Activated CD8-positive, alpha-beta memory T cell treated with anti-CD3 and anti-CD28 coated beads, Interleukin-2, amount 50 U/mL, for 4 hours (primary cell): Measurements from ENCODE around the gene RDH11.
"Not testable (repeated sequence)": the region's sequence is repeated elsewhere in the genome, so short reads cannot be mapped to it uniquely, and the experiment has no call there.

Experiments used
- DNase-seq: peaks from one replicate; pipeline ENCODE4 v3.0.0-alpha.2; 2020

The RDH11 gene

DNA sequence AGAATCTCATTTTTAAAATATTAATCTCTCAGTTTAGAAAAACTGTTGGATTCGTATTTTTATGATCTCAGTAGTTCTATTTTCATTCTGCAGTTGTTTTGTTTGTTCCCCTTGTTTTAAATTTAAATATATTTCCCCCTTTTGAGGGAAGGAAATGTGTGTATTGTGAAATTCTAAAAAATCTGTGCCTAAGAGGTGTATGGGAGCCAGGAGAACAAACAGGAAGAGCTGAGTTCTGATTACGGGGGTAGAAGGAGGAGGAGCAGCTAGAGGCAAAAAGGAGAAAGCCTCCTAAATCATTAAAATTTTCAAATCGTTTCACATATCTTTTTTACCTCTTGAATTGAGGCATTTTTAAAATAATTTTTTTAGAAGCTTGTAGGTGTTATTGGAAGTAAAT, 8.4 kb upstream of the RDH11 start:
- no peak for DNase-seq

- DNase-seq: not testable (repeated sequence)
Observed at GRCh38 chr14:67701492-67701891, 5.9 kb upstream of the RDH11 start, which contains the start of gene RDH12. Gene RDH12 (plus strand): TSS chr14:67701886. CDS start chr14:67722643, 20,757 bp downstream.

GRCh38 chr14:67698179-67698578, 2.6 kb upstream of the RDH11 start:
- DNase-seq: no peak

DNA sequence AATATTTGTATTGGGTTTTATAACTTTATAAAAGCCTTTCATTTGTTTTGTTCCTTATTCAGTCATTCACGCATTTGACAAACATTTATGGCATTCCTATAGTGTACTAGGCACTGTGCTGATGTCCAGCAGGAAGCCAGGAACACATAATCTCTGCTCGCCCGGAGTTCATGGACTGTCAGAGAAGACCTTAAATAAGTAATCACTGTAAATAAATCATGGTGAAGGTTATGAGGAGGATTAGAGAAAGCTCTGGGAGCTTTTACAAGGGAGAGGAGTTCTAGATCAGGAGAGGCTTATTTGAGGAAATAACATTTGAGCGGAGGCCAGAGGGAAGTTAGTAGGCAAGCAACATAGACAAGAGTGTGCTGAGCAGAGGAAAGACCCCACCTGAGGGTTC, 1.4 kb upstream of the RDH11 start:
- no peak for DNase-seq

DNA sequence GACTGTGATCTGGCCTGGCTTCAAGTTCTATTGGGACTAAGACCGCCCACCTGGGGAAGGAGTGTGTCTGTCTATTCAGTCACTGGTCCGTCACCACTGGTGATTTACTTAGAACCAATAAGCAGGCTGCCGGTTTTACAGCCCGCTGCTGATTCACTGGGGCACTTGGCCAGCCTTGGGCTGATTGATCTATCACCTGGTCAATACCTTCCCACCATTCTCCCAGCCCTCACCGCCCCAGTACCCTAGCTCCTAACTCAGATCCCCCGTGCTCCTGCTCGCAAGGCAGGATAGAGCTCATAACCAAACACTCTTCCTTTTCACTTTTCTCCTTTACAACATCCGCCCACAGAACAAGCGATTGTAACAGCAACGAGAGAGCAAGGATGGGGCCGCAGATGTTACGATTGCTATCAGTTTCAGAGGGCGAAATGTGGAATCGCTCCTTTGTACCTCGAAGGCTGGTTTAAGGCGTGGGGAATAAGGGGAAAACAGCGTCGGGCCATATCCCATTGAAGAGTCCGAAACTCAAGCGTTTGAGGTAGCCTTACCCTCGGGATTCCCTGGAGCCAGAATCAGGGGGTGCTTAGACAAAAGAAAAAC, 672 bp downstream of the RDH11 start:
- DNase-seq: peak; percentile 65

GRCh38 chr14:67690011-67690410, 5.6 kb downstream of the RDH11 start:
- DNase-seq: no peak

DNA sequence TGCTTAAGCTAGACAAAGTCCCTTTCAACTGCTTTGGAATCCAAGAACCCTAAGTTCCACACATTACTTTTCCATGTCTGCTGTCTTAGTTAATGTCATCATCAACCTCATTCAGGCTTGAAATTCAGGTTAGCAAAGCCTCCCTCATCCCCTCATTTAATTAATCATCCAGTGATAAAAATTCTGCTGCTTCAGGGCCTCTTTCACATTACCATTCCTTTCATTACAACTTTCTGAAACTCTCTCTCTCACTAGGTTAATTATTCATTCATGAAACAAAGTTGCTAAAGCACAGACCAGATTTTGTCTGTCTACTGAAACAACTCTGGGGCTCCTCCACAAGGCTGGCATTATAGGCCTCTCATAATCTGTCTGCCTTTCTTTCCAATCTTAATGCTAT, 11.7 kb downstream of the RDH11 start:
- no peak for DNase-seq

- DNase-seq: no peak
Observed at GRCh38 chr14:67680941-67681340, 14.6 kb downstream of the RDH11 start.

DNA sequence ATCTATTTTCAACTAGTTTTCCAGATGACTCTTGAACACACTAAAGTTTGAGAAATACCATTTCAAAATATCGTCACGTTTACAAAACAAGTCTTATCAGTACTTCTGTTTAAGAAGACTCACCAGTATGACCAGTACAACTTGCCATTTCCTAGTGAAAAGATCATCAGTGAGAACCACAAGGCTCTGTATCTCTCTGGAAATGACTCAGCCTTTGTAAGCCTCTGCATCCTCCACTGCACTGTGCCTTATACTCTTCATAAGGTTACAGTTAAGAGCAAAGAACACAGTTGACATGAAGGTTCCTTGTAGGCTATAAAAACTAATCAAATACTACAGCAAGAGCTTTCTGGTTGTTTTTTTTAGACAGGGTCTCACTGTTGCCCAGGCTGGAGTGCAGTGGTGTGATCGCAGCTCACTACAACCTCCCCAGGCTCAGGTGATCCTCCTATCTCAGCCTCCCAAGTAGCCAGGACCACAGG, 15.4 kb downstream of the RDH11 start:
- no peak for DNase-seq

DNA sequence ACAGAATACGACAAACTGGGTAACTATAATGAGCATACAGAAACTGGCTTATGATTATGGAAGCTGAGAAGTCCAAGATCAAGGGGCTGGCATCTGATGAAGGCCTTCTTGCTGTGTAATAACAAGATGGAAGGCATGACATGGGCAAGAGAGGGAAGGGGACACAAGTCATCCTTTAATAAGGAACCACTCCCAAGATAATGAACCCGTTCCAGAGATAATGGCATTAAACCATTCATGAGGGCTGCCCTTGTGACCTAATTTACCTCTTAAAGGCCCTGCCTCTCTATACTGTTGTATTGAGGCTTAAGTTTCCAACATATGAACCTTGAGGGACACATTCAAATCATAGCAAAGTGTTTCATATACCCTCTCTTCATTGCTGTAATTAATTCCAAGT, 16.6 kb downstream of the RDH11 start:
- no peak for DNase-seq

DNA sequence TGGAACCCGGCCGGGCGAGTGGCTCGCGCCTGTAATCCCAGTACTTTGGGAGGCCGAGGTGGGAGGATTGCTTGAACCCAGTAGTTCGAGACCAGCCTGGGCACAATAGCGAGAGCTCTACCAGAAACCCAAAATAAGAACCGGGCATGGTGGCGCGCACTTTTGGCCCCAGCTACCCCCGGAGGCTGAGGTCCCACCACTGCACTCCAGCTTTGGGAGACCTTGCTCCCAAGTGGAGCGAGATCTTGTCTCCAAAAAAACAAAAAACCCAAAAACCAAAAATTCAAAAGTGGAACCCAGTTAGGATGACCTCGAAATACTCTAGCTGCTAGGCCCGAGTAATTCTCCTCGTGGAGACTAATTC, 20.4 kb downstream of the RDH11 start:
- DNase-seq: no peak

GRCh38 chr14:67674480-67675218, 20.9 kb downstream of the RDH11 start, which contains the start of gene VTI1B:
Gene VTI1B (minus strand): TSS chr14:67674632. CDS start chr14:67674489, 143 bp downstream.
- DNase-seq: peak; percentile 82

- peak; percentile 55 for DNase-seq
Observed at GRCh38 chr14:67674139-67674479, 21.5 kb downstream of the RDH11 start.

DNA sequence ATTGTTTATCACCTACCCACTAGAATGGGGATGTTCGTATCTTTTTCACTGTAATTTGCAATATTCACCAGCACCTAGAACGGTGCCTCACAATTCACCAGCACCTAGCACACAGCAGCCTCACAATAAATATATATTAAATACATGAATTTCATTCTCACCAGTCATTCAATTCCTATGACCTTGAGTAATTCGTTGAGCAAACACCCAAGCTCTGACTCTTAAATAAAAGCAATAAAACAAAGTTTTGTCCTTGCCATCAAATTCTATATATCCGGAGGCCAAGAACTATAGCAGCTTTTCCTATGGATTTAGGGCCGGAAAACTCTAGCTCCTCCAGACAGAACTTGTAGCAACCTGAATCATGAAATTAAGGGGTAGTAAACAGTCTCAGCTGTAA, 22.1 kb downstream of the RDH11 start:
- no peak for DNase-seq

GRCh38 chr14:67668559-67668958, 27.0 kb downstream of the RDH11 start:
- no peak for DNase-seq

- no peak for DNase-seq
Observed at GRCh38 chr14:67666750-67667449, 28.7 kb downstream of the RDH11 start.

- no peak for DNase-seq
Observed at GRCh38 chr14:67665868-67666267, 29.7 kb downstream of the RDH11 start.

DNA sequence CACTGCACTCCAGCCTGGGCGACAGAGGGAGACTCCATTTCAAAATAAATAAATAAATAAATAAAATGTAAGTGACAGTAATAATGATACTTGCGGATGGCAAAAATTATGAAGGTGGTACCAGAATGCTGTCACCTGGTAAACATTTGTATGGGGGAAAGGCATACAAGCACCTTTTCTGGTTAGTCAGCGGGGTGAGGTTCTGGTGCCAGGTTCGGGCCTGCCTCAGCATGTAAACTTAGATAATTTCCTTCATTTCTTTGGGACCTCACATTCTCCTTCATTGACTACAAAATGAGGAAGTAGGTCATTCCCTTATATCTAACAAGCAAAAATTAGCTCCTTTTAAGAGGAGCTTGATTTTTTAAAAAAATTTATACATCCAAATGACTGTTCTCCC, 31.9 kb downstream of the RDH11 start:
- no peak for DNase-seq

DNA sequence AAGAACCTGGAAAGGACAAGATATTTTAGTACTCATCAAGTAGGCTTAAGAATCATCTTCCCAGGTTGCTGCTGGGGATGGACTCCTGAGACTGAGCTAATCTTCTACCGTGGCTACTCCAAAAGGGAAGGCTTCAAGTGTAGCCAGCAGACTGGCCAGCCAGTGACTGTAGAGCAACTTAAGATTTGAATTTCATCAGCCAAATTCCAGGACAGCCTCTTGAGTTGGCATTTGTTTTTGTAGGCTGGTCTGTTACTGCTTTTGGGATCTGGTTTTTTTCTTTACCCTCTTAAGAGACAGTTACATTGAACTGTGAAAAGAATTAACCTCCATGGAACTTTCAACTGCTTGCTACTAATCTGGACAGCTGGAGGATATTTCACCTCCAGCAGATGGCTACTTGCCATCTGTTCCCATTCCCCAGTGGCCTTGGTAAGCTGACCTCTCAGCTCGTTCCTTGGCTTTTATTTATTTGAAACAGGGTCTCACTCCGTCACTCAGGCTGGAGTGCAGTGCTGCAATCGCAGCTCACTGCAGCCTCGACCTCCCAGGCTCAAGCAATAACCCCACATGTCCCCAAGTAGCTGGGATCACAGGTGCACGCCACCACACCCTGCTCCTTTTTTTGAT, 41.8 kb downstream of the RDH11 start:
- no peak for DNase-seq

- no peak for DNase-seq
Observed at GRCh38 chr14:67652189-67652588, 43.4 kb downstream of the RDH11 start.

GRCh38 chr14:67650694-67651093, 44.9 kb downstream of the RDH11 start:
- DNase-seq: no peak

DNA sequence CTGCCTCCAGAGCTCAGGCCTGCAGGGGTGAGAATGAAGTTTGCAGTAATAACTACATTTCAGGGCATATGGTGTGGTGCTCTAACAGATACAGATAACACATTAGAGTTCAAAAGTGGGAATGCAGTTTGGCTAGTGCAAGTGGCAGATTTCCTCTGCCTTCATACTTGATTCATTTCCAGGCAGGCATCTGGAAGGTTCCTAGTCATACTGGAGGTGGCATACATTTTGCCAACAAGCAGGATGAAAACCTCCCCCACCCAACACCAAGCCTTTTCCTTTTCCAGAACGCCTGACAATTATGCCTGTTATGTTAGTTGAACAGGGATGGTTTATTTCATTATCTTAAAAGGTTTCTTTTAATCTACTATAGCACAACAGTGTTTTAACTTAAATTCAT, 45.4 kb downstream of the RDH11 start:
- DNase-seq: no peak

GRCh38 chr14:67646131-67646530, 49.4 kb downstream of the RDH11 start:
- no peak for DNase-seq

GRCh38 chr14:67645414-67645813, 50.1 kb downstream of the RDH11 start:
- no peak for DNase-seq
